ENCODE data around the gene MTAP. TPM values are rescaled to one million over a fixed set of nuclear protein-coding genes. Genes with fewer than 3 reads are reported as not detected.

The MTAP gene
- total and polyA plus RNA-seq, 4 donors, result 8.6 to 17.7 (median 12.6) TPM

- peaks cover 0 to 9% (median 4%) of the 10 kb centered on the region in 4 donors for H3K36me3 ChIP-seq (ENCODE audit: control insufficient read depth in 4 of 4, insufficient read depth in 3 of 4, low read depth in 1 of 4, low read length in 3 of 4)
- H3K27ac ChIP-seq (ENCODE audit: low read depth in 1 of 2, low read length in 2 of 2), result no peak overlapping the region
- peaks cover 0 to 18% (median 6%) of the 10 kb centered on the region in 4 donors for H3K4me1 ChIP-seq (ENCODE audit: control insufficient read depth in 4 of 4, insufficient read depth in 4 of 4, low read length in 3 of 4)
- WGBS, result 97% methylated on average over 4 of the region's 4 CpGs
- no peak overlapping the region for H3K4me3 ChIP-seq (ENCODE audit: low read depth in 1 of 3, low read length in 3 of 3)
- no peak for TF ChIP-seq NR2F2 (IDR thresholded peaks at IDR 0.05)
- TF ChIP-seq YY1 (IDR thresholded peaks at IDR 0.05), result no peak
- no peaks in the 10 kb centered on the region for H3K9me3 ChIP-seq (ENCODE audit: control insufficient read depth in 4 of 4, low read length in 3 of 4)
- H3K9ac ChIP-seq (ENCODE audit: low read depth in 1 of 2, low read length in 2 of 2), result no peak overlapping the region
- H3K27me3 ChIP-seq (ENCODE audit: control insufficient read depth in 4 of 4, insufficient read depth in 4 of 4, low read length in 3 of 4), result no peaks in the 10 kb centered on the region
- no peak for DNase-seq (ENCODE audit: low spot score)
Observed at GRCh38 chr9:21806644-21807043, 4.2 kb downstream of the MTAP start.

- Histone ChIP-seq H3K9ac (ENCODE audit: low read depth in 1 of 2, low read length in 2 of 2) (no peak overlapping the region), H3K27ac (ENCODE audit: low read depth in 1 of 2, low read length in 2 of 2) (no peak overlapping the region), H3K4me3 (ENCODE audit: low read depth in 1 of 3, low read length in 3 of 3) (no peak overlapping the region), H3K4me1 (ENCODE audit: control insufficient read depth in 4 of 4, insufficient read depth in 4 of 4, low read length in 3 of 4) (peaks cover 0 to 17% (median 10%) of the 10 kb centered on the region in 4 donors), H3K9me3 (ENCODE audit: control insufficient read depth in 4 of 4, low read length in 3 of 4) (no peaks in the 10 kb centered on the region), H3K27me3 (ENCODE audit: control insufficient read depth in 4 of 4, insufficient read depth in 4 of 4, low read length in 3 of 4) (no peaks in the 10 kb centered on the region), H3K36me3 (ENCODE audit: control insufficient read depth in 4 of 4, insufficient read depth in 3 of 4, low read depth in 1 of 4, low read length in 3 of 4) (peaks cover 0 to 9% (median 5%) of the 10 kb centered on the region in 4 donors)
- TF ChIP-seq SP1 (IDR thresholded peaks at IDR 0.05) (no peak), HNF4G (IDR thresholded peaks at IDR 0.05) (no peak), YY1 (IDR thresholded peaks at IDR 0.05) (no peak), GABPA (IDR thresholded peaks at IDR 0.05 in 1 of 2, conservative IDR thresholded peaks at IDR 0.05 in 1 of 2) (no peak), MAX (IDR thresholded peaks at IDR 0.05) (no peak), EGR1 (IDR thresholded peaks at IDR 0.05; ENCODE audit: low read depth in 2 of 2) (no peak), HNF4A (conservative IDR thresholded peaks at IDR 0.05) (no peak)
- 50% methylated on average over 2 of the region's 2 CpGs for WGBS
- DNase-seq (ENCODE audit: low spot score), result no peak
Observed at GRCh38 chr9:21810388-21810787, 8.0 kb downstream of the MTAP start.

GRCh38 chr9:21810881-21811280, 8.4 kb downstream of the MTAP start:
- Histone ChIP-seq H3K4me3 (ENCODE audit: low read depth in 1 of 3, low read length in 3 of 3) (no peak overlapping the region), H3K4me1 (ENCODE audit: control insufficient read depth in 4 of 4, insufficient read depth in 4 of 4, low read length in 3 of 4) (peaks cover 0 to 17% (median 10%) of the 10 kb centered on the region in 4 donors), H3K9me3 (ENCODE audit: control insufficient read depth in 4 of 4, low read length in 3 of 4) (no peaks in the 10 kb centered on the region), H3K27ac (ENCODE audit: low read depth in 1 of 2, low read length in 2 of 2) (no peak overlapping the region), H3K27me3 (ENCODE audit: control insufficient read depth in 4 of 4, insufficient read depth in 4 of 4, low read length in 3 of 4) (no peaks in the 10 kb centered on the region), H3K9ac (ENCODE audit: low read depth in 1 of 2, low read length in 2 of 2) (no peak overlapping the region), H3K36me3 (ENCODE audit: control insufficient read depth in 4 of 4, insufficient read depth in 3 of 4, low read depth in 1 of 4, low read length in 3 of 4) (peaks cover under 1 to 11% (median 5%) of the 10 kb centered on the region in 4 donors)
- TF ChIP-seq FOXA1 (IDR thresholded peaks at IDR 0.05) (no peak), FOXA2 (IDR thresholded peaks at IDR 0.05) (no peak), CTCF (IDR thresholded peaks at IDR 0.05; ENCODE audit: low read depth, low read length, missing input control) (no peak)
- no peak for DNase-seq (ENCODE audit: low spot score)
- WGBS, result 90% methylated on average over 6 of the region's 6 CpGs

- no peak for TF ChIP-seq FOXA2 (IDR thresholded peaks at IDR 0.05)
- Histone ChIP-seq H3K27ac (ENCODE audit: low read depth in 1 of 2, low read length in 2 of 2) (no peak overlapping the region), H3K36me3 (ENCODE audit: control insufficient read depth in 4 of 4, insufficient read depth in 3 of 4, low read depth in 1 of 4, low read length in 3 of 4) (peaks cover 3 to 12% (median 8%) of the 10 kb centered on the region in 4 donors)
Observed at GRCh38 chr9:21811914-21812313, 9.5 kb downstream of the MTAP start.

More at GRCh38 chr9:21811914-21812313, 9.5 kb downstream of the MTAP start:
- Histone ChIP-seq H3K4me3 (ENCODE audit: low read depth in 1 of 3, low read length in 3 of 3) (no peak overlapping the region), H3K27me3 (ENCODE audit: control insufficient read depth in 4 of 4, insufficient read depth in 4 of 4, low read length in 3 of 4) (no peaks in the 10 kb centered on the region), H3K4me1 (ENCODE audit: control insufficient read depth in 4 of 4, insufficient read depth in 4 of 4, low read length in 3 of 4) (peaks cover 0 to 27% (median 18%) of the 10 kb centered on the region in 4 donors), H3K9me3 (ENCODE audit: control insufficient read depth in 4 of 4, low read length in 3 of 4) (no peaks in the 10 kb centered on the region), H3K9ac (ENCODE audit: low read depth in 1 of 2, low read length in 2 of 2) (no peak overlapping the region)
- DNase-seq (ENCODE audit: low spot score), result no peak
- 98% methylated on average over 3 of the region's 3 CpGs for WGBS
